ENCODE data around the gene PTPN11. TPM values are rescaled to one million over a fixed set of nuclear protein-coding genes. Genes with fewer than 3 reads are reported as not detected.

The PTPN11 gene
- total and polyA plus RNA-seq, 2 donors (not counting 3 experiments of a cell fraction or from before 2014, with no cell fraction given), result 36.5 to 107 TPM

- Histone ChIP-seq H3K79me2 (ENCODE audit: control insufficient read depth, insufficient read depth, low read length) (peaks cover 37% of the 10 kb centered on the region), H3K4me1 (ENCODE audit: control insufficient read depth, extremely low read depth, insufficient read depth, low read length) (no peaks in the 10 kb centered on the region), H3K9ac (replicated peaks; ENCODE audit: extremely low read depth, insufficient read depth, low read length) (no peak overlapping the region), H3K27me3 (ENCODE audit: control insufficient read depth in 2 of 2, insufficient read depth in 2 of 2, low read length in 2 of 2) (no peaks in the 10 kb centered on the region), H2AFZ (ENCODE audit: low read depth, low read length) (no peak overlapping the region), H3K27ac (ENCODE audit: insufficient read depth, low read depth, low read length) (no peak overlapping the region), H3K9me1 (replicated peaks; ENCODE audit: control insufficient read depth, extremely low read depth, insufficient read depth, low read length) (no peaks in the 10 kb centered on the region), H3K4me3 (replicated peaks in 1 of 3; ENCODE audit: insufficient read depth in 1 of 3, low read depth in 1 of 3, low read length in 3 of 3) (no peak overlapping the region), H4K20me1 (replicated peaks; ENCODE audit: control insufficient read depth, extremely low read depth, insufficient read depth, low read length) (peaks cover 5% of the 10 kb centered on the region), H3K4me2 (ENCODE audit: insufficient read depth, low read length) (no peak overlapping the region), H3K9me3 (replicated peaks; ENCODE audit: control insufficient read depth, insufficient read depth, low read length) (no peaks in the 10 kb centered on the region), H3K36me3 (ENCODE audit: control insufficient read depth in 2 of 2, extremely low read depth in 1 of 2, insufficient read depth in 2 of 2, low read length in 2 of 2) (no peaks in the 10 kb centered on the region)
- dilution Hi-C loops (cut with MboI; ENCODE audit: extremely low pct_ligation_motif_present, low sequenced_read_pairs), result no loop called here
- intact Hi-C loops (cut with micrococcal nuclease), result no loop called here
- FAIRE-seq (no peak), DNase-seq (ENCODE audit: low read depth, low spot score) (no peak)
- ChIA-PET POLR2A (no interaction called here), CTCF (no interaction called here)
- TF ChIP-seq EZH2 (IDR thresholded peaks at IDR 0.05; ENCODE audit: borderline replicate concordance, low read depth, low read length, severe bottlenecking), result no peak
- TF ChIP-seq, protein P1, sequence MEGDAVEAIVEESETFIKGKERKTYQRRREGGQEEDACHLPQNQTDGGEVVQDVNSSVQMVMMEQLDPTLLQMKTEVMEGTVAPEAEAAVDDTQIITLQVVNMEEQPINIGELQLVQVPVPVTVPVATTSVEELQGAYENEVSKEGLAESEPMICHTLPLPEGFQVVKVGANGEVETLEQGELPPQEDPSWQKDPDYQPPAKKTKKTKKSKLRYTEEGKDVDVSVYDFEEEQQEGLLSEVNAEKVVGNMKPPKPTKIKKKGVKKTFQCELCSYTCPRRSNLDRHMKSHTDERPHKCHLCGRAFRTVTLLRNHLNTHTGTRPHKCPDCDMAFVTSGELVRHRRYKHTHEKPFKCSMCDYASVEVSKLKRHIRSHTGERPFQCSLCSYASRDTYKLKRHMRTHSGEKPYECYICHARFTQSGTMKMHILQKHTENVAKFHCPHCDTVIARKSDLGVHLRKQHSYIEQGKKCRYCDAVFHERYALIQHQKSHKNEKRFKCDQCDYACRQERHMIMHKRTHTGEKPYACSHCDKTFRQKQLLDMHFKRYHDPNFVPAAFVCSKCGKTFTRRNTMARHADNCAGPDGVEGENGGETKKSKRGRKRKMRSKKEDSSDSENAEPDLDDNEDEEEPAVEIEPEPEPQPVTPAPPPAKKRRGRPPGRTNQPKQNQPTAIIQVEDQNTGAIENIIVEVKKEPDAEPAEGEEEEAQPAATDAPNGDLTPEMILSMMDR (IDR thresholded peaks at IDR 0.05; ENCODE audit: extremely low read depth in 1 of 2, insufficient read depth in 1 of 2, low read depth in 1 of 2, low read length in 2 of 2), result no peak
- no peak for TF ChIP-seq JUN (IDR thresholded peaks at IDR 0.05; ENCODE audit: borderline replicate concordance, insufficient read depth, insufficient read length, low read depth)
- no peak for TF ChIP-seq GATA2 (IDR thresholded peaks at IDR 0.05; ENCODE audit: insufficient read depth, insufficient read length, low read depth, low read length)
- no peak for TF ChIP-seq POLR2A (IDR thresholded peaks at IDR 0.05; ENCODE audit: low read depth, low read length)
- TF ChIP-seq FOS (IDR thresholded peaks at IDR 0.05; ENCODE audit: borderline replicate concordance, insufficient read depth, low read length), result no peak
- no peak for TF ChIP-seq MAX (IDR thresholded peaks at IDR 0.05; ENCODE audit: insufficient read depth, insufficient read length)
- TF ChIP-seq POLR2AphosphoS5 (IDR thresholded peaks at IDR 0.05; ENCODE audit: insufficient read depth, low read depth, low read length), result no peak
- TF ChIP-seq MYC (IDR thresholded peaks at IDR 0.05; ENCODE audit: low read depth, low read length), result no peak
- BruUV-seq (replicated peaks), result no TSS peak
Observed at GRCh38 chr12:112374166-112374740, 44.5 kb upstream of the PTPN11 start.
